ENCODE measurements around the gene IQGAP1. TPM values are rescaled to one million over a fixed set of nuclear protein-coding genes. Genes with fewer than 3 reads are reported as not detected.

The IQGAP1 gene
- total and polyA plus RNA-seq, 7 donors: 31.1 to 72.2 (median 44.1) TPM

- ATAC-seq (no peak), DNase-seq (no peak)
- H3K36me3 ChIP-seq (ENCODE audit: insufficient read depth in 1 of 2, low read depth in 1 of 2): no peaks in the 10 kb centered on the region
- WGBS, 3 donors: 93 to 95% (median 94%) methylated on average over 21 of the region's 21 CpGs
- no peaks in the 10 kb centered on the region for H3K27me3 ChIP-seq (ENCODE audit: insufficient read depth in 3 of 3, low read length in 2 of 3)
- H3K9me3 ChIP-seq: no peaks in the 10 kb centered on the region
- intact Hi-C loops (cut with DNase I): no loop called here
- H3K27ac ChIP-seq: no peak overlapping the region
- TF ChIP-seq CTCF (IDR thresholded peaks at IDR 0.05): no peak
- no peaks in the 10 kb centered on the region for H3K4me1 ChIP-seq
- H3K4me3 ChIP-seq: no peak overlapping the region
These were observed 39.0 kb upstream of the IQGAP1 start for GRCh38 chr15:90349072-90349471.

- Histone ChIP-seq H3K27me3 (ENCODE audit: insufficient read depth in 3 of 3, low read length in 2 of 3) (no peaks in the 10 kb centered on the region), H3K27ac (no peak overlapping the region), H3K36me3 (ENCODE audit: insufficient read depth in 1 of 2, low read depth in 1 of 2) (peaks cover 4 to 7% of the 10 kb centered on the region in 2 donors), H3K9me3 (no peaks in the 10 kb centered on the region), H3K4me3 (no peak overlapping the region), H3K4me1 (no peaks in the 10 kb centered on the region)
- intact Hi-C loops (cut with DNase I): no loop called here
- DNase-seq (no peak), ATAC-seq (no peak)
- 92 to 93% (median 92%) methylated on average over 9 of the region's 9 CpGs for WGBS, 3 donors
- no peak for TF ChIP-seq CTCF (IDR thresholded peaks at IDR 0.05)
These were observed 38.2 kb upstream of the IQGAP1 start for GRCh38 chr15:90349821-90350220.

GRCh38 chr15:90351479-90352106 is 36.4 kb upstream of the IQGAP1 start:
- no peak for DNase-seq
- H3K4me1 ChIP-seq: no peaks in the 10 kb centered on the region
- peak; percentile 1 to 11 (median 2) for ATAC-seq
- 21 to 26% (median 22%) methylated on average over 25 of the region's 25 CpGs for WGBS, 3 donors
- TF ChIP-seq CTCF (IDR thresholded peaks at IDR 0.05): no peak
- no peak overlapping the region for H3K27ac ChIP-seq
- H3K36me3 ChIP-seq (ENCODE audit: insufficient read depth in 1 of 2, low read depth in 1 of 2): peaks cover 4 to 21% of the 10 kb centered on the region in 2 donors
- H3K9me3 ChIP-seq: no peaks in the 10 kb centered on the region
- no peaks in the 10 kb centered on the region for H3K27me3 ChIP-seq (ENCODE audit: insufficient read depth in 3 of 3, low read length in 2 of 3)
- intact Hi-C loops (cut with DNase I): no loop called here
- H3K4me3 ChIP-seq: peak overlapping the region; percentile 86

- no peak for TF ChIP-seq CTCF (IDR thresholded peaks at IDR 0.05)
- DNase-seq: peak; percentile 90 to 96
- H3K9me3 ChIP-seq: no peaks in the 10 kb centered on the region
- H3K27me3 ChIP-seq (ENCODE audit: insufficient read depth in 3 of 3, low read length in 2 of 3): no peaks in the 10 kb centered on the region
- no peaks in the 10 kb centered on the region for H3K4me1 ChIP-seq
- intact Hi-C loops (cut with DNase I): no loop called here
- 0 to 2% (median 1%) methylated on average over 52 to 53 of the region's 53 CpGs for WGBS, 3 donors
- ATAC-seq: peak; percentile 94 to 98 (median 97)
- peaks cover 4 to 28% of the 10 kb centered on the region in 2 donors for H3K36me3 ChIP-seq (ENCODE audit: insufficient read depth in 1 of 2, low read depth in 1 of 2)
- peak within 1 kb of the TSS; percentile 86 for H3K4me3 ChIP-seq
- peak within 1 kb of the TSS; percentile 95 for H3K27ac ChIP-seq
These were observed 35.7 kb upstream of the IQGAP1 start, which contains the start of gene ZNF774 for GRCh38 chr15:90352107-90352893. Gene ZNF774, plus strand, starts transcription at chr15:90352284. Its CDS starts 2,377 bp downstream, at chr15:90354661.

All from psoas muscle (tissue), 8 donors.